ENCODE results near the gene CACNG5.

- TF ChIP-seq CTCF (IDR thresholded peaks at IDR 0.05), result no peak
- no peak for TF ChIP-seq POLR2A (IDR thresholded peaks at IDR 0.05)
- TF ChIP-seq POLR2AphosphoS5 (IDR thresholded peaks at IDR 0.05), result no peak
Measured at GRCh38 chr17:66810951-66811682, 23.8 kb upstream of the CACNG5 start.
